RPMI8226 (cell line): ENCODE results near the gene MAK.
A peak's percentile ranks its signal among the peaks of the same experiment; 100 is the strongest.

ENCODE experiments used
- DNase-seq: peaks from one replicate; pipeline ENCODE4 v3.0.0-alpha.2; 2015

MAK gene

GRCh38 chr6:10722570-10722819 is 115.8 kb downstream of the MAK start:
- no peak for DNase-seq

GRCh38 chr6:10721850-10722569 is 116.3 kb downstream of the MAK start:
- no peak for DNase-seq

- DNase-seq = peak; percentile 39
Observed at GRCh38 chr6:10720960-10721849, 117.1 kb downstream of the MAK start.

GRCh38 chr6:10720265-10720959 is 117.9 kb downstream of the MAK start:
- DNase-seq = peak; percentile 59

- no peak for DNase-seq
Observed at GRCh38 chr6:10719964-10720264, 118.4 kb downstream of the MAK start.

- peak; percentile 43 for DNase-seq
Observed at GRCh38 chr6:10719296-10719963, 118.9 kb downstream of the MAK start.

GRCh38 chr6:10713962-10714361 is 124.4 kb downstream of the MAK start:
- no peak for DNase-seq
